Measurements from ENCODE around the gene AAR2. TPM values are rescaled to one million over a fixed set of nuclear protein-coding genes. Genes with fewer than 3 reads are reported as not detected.

The AAR2 gene
- total and polyA plus RNA-seq, 7 donors, result 13.4 to 29.6 (median 20.3) TPM

DNA sequence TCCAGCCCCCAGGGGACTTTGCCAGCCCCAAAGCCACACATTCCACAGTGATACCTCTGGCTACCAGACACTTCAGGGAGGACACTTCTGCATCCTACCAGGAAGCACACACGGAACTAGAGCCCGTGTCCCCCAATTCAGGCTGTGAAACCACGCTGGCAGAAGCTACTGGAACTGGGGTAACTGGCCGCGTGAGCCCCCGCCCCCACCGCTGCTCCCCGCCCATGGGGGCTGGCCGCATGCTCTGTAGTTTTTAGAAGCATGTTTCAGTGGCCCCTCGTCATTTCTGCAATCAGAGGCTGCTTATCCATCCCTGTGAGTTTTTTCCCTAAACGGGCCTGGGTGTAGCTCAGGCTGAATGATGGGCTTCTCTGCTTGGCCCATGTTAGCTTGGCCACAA is 28.7 kb upstream of the AAR2 start:
- WGBS, 3 donors, result 84 to 86% (median 86%) methylated on average over 11 of the region's 11 CpGs
- Histone ChIP-seq H3K27ac (no peak overlapping the region), H3K4me1 (no peaks in the 10 kb centered on the region), H3K36me3 (ENCODE audit: insufficient read depth in 1 of 2, low read depth in 1 of 2) (no peaks in the 10 kb centered on the region), H3K4me3 (no peak overlapping the region), H3K27me3 (ENCODE audit: insufficient read depth in 3 of 3, low read length in 2 of 3) (peaks cover 0 to 13% (median 0%) of the 10 kb centered on the region in 3 donors), H3K9me3 (no peaks in the 10 kb centered on the region)
- ATAC-seq (no peak), DNase-seq (no peak)
- TF ChIP-seq CTCF (IDR thresholded peaks at IDR 0.05), result no peak
- intact Hi-C loops (cut with DNase I), result loop anchor here in 1 of 2 donors (5.0 to 10.0 kb wide), 2 partner anchors 235 to 387 kb away; no protein-coding TSS in a partner anchor

DNA sequence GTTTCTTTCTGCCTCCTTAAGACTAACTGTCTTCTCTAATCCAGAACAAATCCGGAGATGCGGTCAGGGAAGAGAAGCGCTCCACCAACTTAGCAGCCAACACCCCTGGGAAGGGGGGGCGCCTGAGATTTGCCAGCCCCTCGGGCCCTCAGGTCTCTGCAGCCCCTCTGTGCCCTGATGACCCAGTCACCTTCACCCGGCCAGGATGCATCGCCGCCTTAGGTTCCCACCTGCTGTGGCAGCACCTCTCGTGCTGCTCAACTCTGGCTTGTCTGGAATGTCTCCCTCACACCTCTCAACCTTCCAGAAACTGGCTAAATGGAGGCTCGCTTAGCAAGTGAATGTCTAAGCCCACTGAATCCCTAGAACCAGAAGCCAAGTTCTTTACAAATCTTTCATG is 28.0 kb upstream of the AAR2 start:
- DNase-seq, result no peak
- Histone ChIP-seq H3K4me1 (no peaks in the 10 kb centered on the region), H3K36me3 (ENCODE audit: insufficient read depth in 1 of 2, low read depth in 1 of 2) (no peaks in the 10 kb centered on the region), H3K27me3 (ENCODE audit: insufficient read depth in 3 of 3, low read length in 2 of 3) (peaks cover 0 to 13% (median 0%) of the 10 kb centered on the region in 3 donors), H3K9me3 (no peaks in the 10 kb centered on the region), H3K4me3 (no peak overlapping the region), H3K27ac (no peak overlapping the region)
- intact Hi-C loops (cut with DNase I), result loop anchor here in 1 of 2 donors (5.0 to 10.0 kb wide), 2 partner anchors 234 to 387 kb away; no protein-coding TSS in a partner anchor
- no peak for TF ChIP-seq CTCF (IDR thresholded peaks at IDR 0.05)
- no peak for ATAC-seq
- WGBS, 3 donors, result 49 to 59% (median 54%) methylated on average over 10 of the region's 10 CpGs

DNA sequence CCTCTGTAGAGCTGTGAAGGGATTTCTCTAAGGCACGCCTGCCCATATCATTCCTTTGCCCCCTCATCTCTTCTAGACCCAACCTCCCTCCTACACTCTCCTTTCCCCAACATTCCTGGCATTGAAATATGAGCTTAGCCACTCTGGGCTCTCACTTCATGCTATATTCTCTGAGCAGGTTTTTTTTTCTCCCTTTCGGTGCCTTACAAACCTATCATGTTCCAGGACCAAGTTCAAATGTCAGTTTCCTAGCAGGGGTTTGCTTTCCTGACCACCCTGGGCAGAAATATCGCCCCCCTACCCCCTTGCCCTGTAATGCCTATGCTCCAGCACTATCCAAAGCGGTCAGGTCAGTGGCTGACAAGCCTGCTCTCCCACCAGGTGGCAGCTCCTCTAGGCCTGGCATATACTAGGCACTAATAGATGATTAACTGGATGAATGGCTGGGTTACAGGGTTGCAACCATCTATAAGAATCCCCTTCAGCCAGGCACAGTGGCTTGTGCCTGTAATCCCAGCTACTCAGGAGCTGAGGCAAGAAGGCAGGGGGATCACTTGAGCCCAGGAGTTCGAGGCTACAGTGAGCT is 25.7 kb upstream of the AAR2 start:
- Histone ChIP-seq H3K36me3 (ENCODE audit: insufficient read depth in 1 of 2, low read depth in 1 of 2) (no peaks in the 10 kb centered on the region), H3K4me1 (no peaks in the 10 kb centered on the region), H3K4me3 (no peak overlapping the region), H3K27me3 (ENCODE audit: insufficient read depth in 3 of 3, low read length in 2 of 3) (peaks cover 0 to 13% (median 0%) of the 10 kb centered on the region in 3 donors), H3K27ac (no peak overlapping the region), H3K9me3 (no peaks in the 10 kb centered on the region)
- WGBS, 3 donors, result 78 to 85% (median 80%) methylated on average over 5 of the region's 5 CpGs
- ATAC-seq (no peak), DNase-seq (no peak)
- intact Hi-C loops (cut with DNase I), result loop anchor here in 1 of 2 donors (5.0 to 10.0 kb wide), 2 partner anchors 287 to 384 kb away; no protein-coding TSS in a partner anchor
- TF ChIP-seq CTCF (IDR thresholded peaks at IDR 0.05), result no peak

DNA sequence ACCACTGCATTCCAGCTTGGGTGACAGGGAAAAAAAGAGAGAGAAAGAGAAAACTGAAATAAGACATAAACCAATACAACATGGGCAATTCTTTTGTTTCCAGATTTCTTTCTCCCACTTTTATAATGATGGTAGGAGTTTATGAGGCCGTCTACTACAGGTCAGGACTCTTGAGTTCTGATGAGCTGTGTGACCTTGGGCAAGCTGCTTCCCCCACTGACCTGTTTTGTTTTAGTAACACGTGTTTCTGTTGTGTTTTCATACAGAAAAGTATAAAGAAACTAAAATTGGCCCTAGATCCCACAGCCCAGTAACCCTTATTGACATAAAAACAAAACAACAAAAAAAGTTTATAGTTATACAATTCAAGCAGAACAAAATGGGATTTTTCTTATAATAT is 22.9 kb upstream of the AAR2 start:
- TF ChIP-seq CTCF (IDR thresholded peaks at IDR 0.05), result no peak
- no peak overlapping the region for H3K27ac ChIP-seq
- no peaks in the 10 kb centered on the region for H3K9me3 ChIP-seq
- intact Hi-C loops (cut with DNase I), result loop anchor here in 1 of 2 donors (5.0 to 10.0 kb wide), 2 partner anchors 284 to 381 kb away; no protein-coding TSS in a partner anchor
- 64 to 75% (median 71%) methylated on average over 2 of the region's 2 CpGs for WGBS, 3 donors
- H3K27me3 ChIP-seq (ENCODE audit: insufficient read depth in 3 of 3, low read length in 2 of 3), result peaks cover 0 to 4% (median 0%) of the 10 kb centered on the region in 3 donors
- H3K4me1 ChIP-seq, result no peaks in the 10 kb centered on the region
- H3K36me3 ChIP-seq (ENCODE audit: insufficient read depth in 1 of 2, low read depth in 1 of 2), result no peaks in the 10 kb centered on the region
- ATAC-seq (no peak), DNase-seq (no peak)
- no peak overlapping the region for H3K4me3 ChIP-seq
